H9 (cell line): ENCODE results near the gene DYRK1A. TPM values are rescaled to one million over a fixed set of nuclear protein-coding genes. Genes with fewer than 3 reads are reported as not detected.

Experiments
- DNase-seq: peaks from one replicate; pipeline ENCODE4 v3.0.0-alpha.2; 2017
- H2AFZ ChIP-seq: one replicate; pipeline ENCODE4 v1.6.1; 2013; ENCODE audit warnings: mild to moderate bottlenecking, low read length, control low read depth, moderate library complexity
- H2AK5ac ChIP-seq: 2 replicates; pipeline ENCODE4 v1.6.1; 2013; ENCODE audit warnings: low read length, control low read depth, mixed read lengths; ENCODE audit not compliant: insufficient read length
- H2BK120ac ChIP-seq: one replicate; pipeline ENCODE4 v1.6.1; 2013; ENCODE audit warnings: low read depth, mild to moderate bottlenecking, low read length, control low read depth, inconsistent platforms; ENCODE audit not compliant: poor library complexity, severe bottlenecking
- H2BK12ac ChIP-seq: 2 replicates; pipeline ENCODE4 v1.6.1; 2013; ENCODE audit warnings: low read length, control low read depth, mixed read lengths, low read depth; ENCODE audit not compliant: insufficient read length
- H2BK15ac ChIP-seq: 2 replicates; pipeline ENCODE4 v1.6.1; 2013; ENCODE audit warnings: low read depth, low read length, control low read depth
- H2BK20ac ChIP-seq: one replicate; pipeline ENCODE4 v1.6.1; 2013; ENCODE audit warnings: low read depth, mild to moderate bottlenecking, low read length, control low read depth, inconsistent platforms; ENCODE audit not compliant: poor library complexity, severe bottlenecking
- H2BK5ac ChIP-seq: 2 replicates; pipeline ENCODE4 v1.6.1; 2013; ENCODE audit warnings: low read length, control low read depth, mixed read lengths; ENCODE audit not compliant: insufficient read length
- H3K14ac ChIP-seq: 2 replicates; pipeline ENCODE4 v1.6.1; 2013; ENCODE audit warnings: low read length, control low read depth; ENCODE audit not compliant: insufficient read depth
- H3K18ac ChIP-seq: 2 replicates; pipeline ENCODE4 v1.6.1; 2013; ENCODE audit warnings: low read depth, mild to moderate bottlenecking, mixed read lengths, low read length, control low read depth; ENCODE audit not compliant: insufficient read length
- H3K23ac ChIP-seq: 2 replicates; pipeline ENCODE4 v1.6.1; 2013; ENCODE audit warnings: low read length, control low read depth, mixed read lengths, low read depth; ENCODE audit not compliant: insufficient read length
- H3K23me2 ChIP-seq: 2 replicates; pipeline ENCODE4 v1.6.1; 2013; ENCODE audit warnings: low read depth, mild to moderate bottlenecking, mixed read lengths, low read length, control low read depth; ENCODE audit not compliant: insufficient read length, poor library complexity, severe bottlenecking
- H3K27ac ChIP-seq: 2 replicates; pipeline ENCODE4 v1.5.1; 2013; ENCODE audit warnings: low read length, control low read depth, mixed read lengths, low read depth; ENCODE audit not compliant: insufficient read length
- H3K27me3 ChIP-seq: 2 replicates; pipeline ENCODE4 v1.6.1; 2013; ENCODE audit warnings: low read length, control low read depth, inconsistent platforms; ENCODE audit not compliant: insufficient read depth
- H3K4ac ChIP-seq: 2 replicates; pipeline ENCODE4 v1.6.1; 2013; ENCODE audit warnings: low read depth, mild to moderate bottlenecking, control low read depth, inconsistent platforms, low read length, moderate library complexity
- H3K4me1 ChIP-seq: 2 replicates; pipeline ENCODE4 v1.6.1; 2013; ENCODE audit warnings: low read length, control low read depth, inconsistent platforms; ENCODE audit not compliant: insufficient read depth
- H3K4me2 ChIP-seq: 2 replicates; pipeline ENCODE4 v1.6.1; 2013; ENCODE audit warnings: low read length, control low read depth, mixed read lengths; ENCODE audit not compliant: insufficient read length, insufficient read depth
- H3K56ac ChIP-seq: 2 replicates; pipeline ENCODE4 v1.6.1; 2013; ENCODE audit warnings: low read depth, mild to moderate bottlenecking, mixed read lengths, low read length, control low read depth; ENCODE audit not compliant: insufficient read length
- H3K79me1 ChIP-seq: 2 replicates; pipeline ENCODE4 v1.6.1; 2013; ENCODE audit warnings: low read depth, mild to moderate bottlenecking, moderate library complexity, low read length, control low read depth, inconsistent platforms; ENCODE audit not compliant: insufficient read depth, poor library complexity, severe bottlenecking
- H3K79me2 ChIP-seq: 2 replicates; pipeline ENCODE4 v1.6.1; 2013; ENCODE audit warnings: low read length, control low read depth, inconsistent platforms; ENCODE audit not compliant: insufficient read depth
- H3K9ac ChIP-seq: 2 replicates; pipeline ENCODE4 v1.6.1; 2013; ENCODE audit warnings: low read length, control low read depth, mixed read lengths; ENCODE audit not compliant: insufficient read length; ENCODE audit errors: extremely low read depth
- H3K9me3 ChIP-seq: one replicate; pipeline ENCODE4 v1.6.1; 2013; ENCODE audit warnings: low read depth, low read length, inconsistent platforms; ENCODE audit not compliant: control insufficient read depth
- H3T11ph ChIP-seq: one replicate; pipeline ENCODE4 v1.6.1; 2013; ENCODE audit warnings: mild to moderate bottlenecking, low read length, control low read depth, inconsistent platforms
- H4K20me1 ChIP-seq: one replicate; pipeline ENCODE4 v1.6.1; 2013; ENCODE audit not compliant: control insufficient read depth, insufficient read length, insufficient read depth
- H4K5ac ChIP-seq: 2 replicates; pipeline ENCODE4 v1.6.1; 2013; ENCODE audit warnings: low read depth, mild to moderate bottlenecking, mixed read lengths, low read length, control low read depth; ENCODE audit not compliant: insufficient read length
- H4K8ac ChIP-seq: replicated peaks from 2 replicates; pipeline ENCODE4 v1.6.1; 2013; ENCODE audit warnings: low read length, control low read depth, mixed read lengths, low read depth; ENCODE audit not compliant: insufficient read length
- H4K91ac ChIP-seq: 2 replicates; pipeline ENCODE4 v1.6.1; 2013; ENCODE audit warnings: low read depth, mild to moderate bottlenecking, moderate library complexity, mixed read lengths, low read length, control low read depth; ENCODE audit not compliant: insufficient read length
- H3K27ac Mint-ChIP-seq, 3 experiments: 2 replicates in 2 of 3; 3 replicates in 1 of 3; pipeline ENCODE4 v1.8.0; 2020 to 2021; ENCODE audit warnings: mixed read lengths in 3 of 3, mild to moderate bottlenecking in 1 of 3, moderate library complexity in 1 of 3
- H3K27me3 Mint-ChIP-seq: 2 replicates; pipeline ENCODE4 v1.8.0; 2021; ENCODE audit warnings: low read depth, mild to moderate bottlenecking, moderate library complexity, mixed read lengths
- H3K36me3 Mint-ChIP-seq, 3 experiments: 2 replicates in 2 of 3; 3 replicates in 1 of 3; pipeline ENCODE4 v1.8.0; 2020 to 2021; ENCODE audit warnings: low read depth in 3 of 3, mixed read lengths in 3 of 3; ENCODE audit not compliant: insufficient read depth in 1 of 3
- H3K4me1 Mint-ChIP-seq, 2 experiments: 2 replicates each; pipeline ENCODE4 v1.8.0; 2020; ENCODE audit warnings: mixed read lengths in 2 of 2
- H3K4me3 Mint-ChIP-seq, 2 experiments: 2 replicates in 1 of 2; 3 replicates in 1 of 2; pipeline ENCODE4 v1.8.0; 2020 to 2021; ENCODE audit warnings: mild to moderate bottlenecking in 2 of 2, mixed read lengths in 2 of 2, moderate library complexity in 1 of 2
- H3K9me3 Mint-ChIP-seq, 2 experiments: 2 replicates in 1 of 2; 3 replicates in 1 of 2; pipeline ENCODE4 v1.8.0; 2020; ENCODE audit warnings: mild to moderate bottlenecking in 2 of 2, mixed read lengths in 2 of 2, moderate library complexity in 1 of 2
- WGBS: extraction: QIAGEN DNeasy Blood & Tissue Kit; methylation state at CpG from one replicate; pipeline ENCODE4 v1.1.7; 2013; ENCODE audit warnings: missing lambda C conversion rate, low lambda C conversion rate, mixed read lengths; ENCODE audit not compliant: insufficient read length; ENCODE audit errors: extremely low coverage; 5-methylcytosine and 5-hydroxymethylcytosine counted together
- total RNA-seq: library from RNA; stranded (reverse); gene quantifications from 2 replicates; pipeline ENCODE4 v1.2.1, GENCODE V29; 2021
- TF ChIP-seq, protein P1 (sequence below): fragments of 200-600 bp; sonication (generic); conservative IDR thresholded peaks from 3 replicates; pipeline ENCODE4 v1.8.0; 2021; ENCODE audit warnings: antibody characterized with exemption, mild to moderate bottlenecking

Gene DYRK1A
- total RNA-seq, 1 experiment from 2014 or later, result 73.6 TPM

DNA sequence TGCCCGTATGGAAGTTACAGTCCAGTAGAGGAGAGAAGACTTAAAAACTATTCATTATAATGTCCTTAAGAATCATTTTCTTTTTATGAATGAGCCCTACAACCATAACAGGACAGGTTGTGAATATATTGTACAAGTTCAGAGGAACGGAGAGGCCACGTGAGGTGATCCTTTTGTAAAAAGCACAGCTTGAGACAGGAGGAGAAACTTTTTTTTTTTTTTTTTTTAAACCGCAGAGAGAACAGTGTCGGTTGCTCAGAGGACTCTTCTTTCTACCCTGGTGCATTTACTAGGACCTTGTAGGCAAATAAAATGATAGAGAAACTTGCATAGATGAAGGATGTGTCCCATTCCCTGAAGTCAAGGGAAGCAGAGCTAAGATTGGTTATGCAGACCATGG lies 32.1 kb downstream of the DYRK1A start:
- H3K36me3 Mint-ChIP-seq, result peaks cover 17 to 30% (median 24%) of the 10 kb centered on the region in 3 experiments
- peaks cover 73% of the 10 kb centered on the region; the same call in 1 of the 2 replicates for H3K79me2 ChIP-seq
- H4K5ac ChIP-seq, result no peak overlapping the region
- peak overlapping the region in 2 of 3 experiments; percentile 4 to 54; a peak in 2 of 7 replicates for H3K27ac Mint-ChIP-seq
- H3K27me3 Mint-ChIP-seq, result no peaks in the 10 kb centered on the region
- H3K4ac ChIP-seq, result no peak overlapping the region
- no peak overlapping the region for H3K14ac ChIP-seq
- H4K8ac ChIP-seq, result no peak overlapping the region
- no peak overlapping the region for H4K91ac ChIP-seq
- H3K4me2 ChIP-seq, result no peak overlapping the region
- H3K27me3 ChIP-seq, result no peaks in the 10 kb centered on the region
- H3K23me2 ChIP-seq, result no peaks in the 10 kb centered on the region
- H2AFZ ChIP-seq, result no peak overlapping the region
- no peak overlapping the region for H3K56ac ChIP-seq
- peaks cover 6% of the 10 kb centered on the region; the same call in 1 of the 2 replicates for H3K4me1 ChIP-seq
- H3K9ac ChIP-seq, result no peak overlapping the region
- peaks cover 36 to 42% of the 10 kb centered on the region in 2 experiments for H3K4me1 Mint-ChIP-seq
- no peak overlapping the region for H2BK5ac ChIP-seq
- H2BK120ac ChIP-seq, result no peak overlapping the region
- TF ChIP-seq, protein P1, sequence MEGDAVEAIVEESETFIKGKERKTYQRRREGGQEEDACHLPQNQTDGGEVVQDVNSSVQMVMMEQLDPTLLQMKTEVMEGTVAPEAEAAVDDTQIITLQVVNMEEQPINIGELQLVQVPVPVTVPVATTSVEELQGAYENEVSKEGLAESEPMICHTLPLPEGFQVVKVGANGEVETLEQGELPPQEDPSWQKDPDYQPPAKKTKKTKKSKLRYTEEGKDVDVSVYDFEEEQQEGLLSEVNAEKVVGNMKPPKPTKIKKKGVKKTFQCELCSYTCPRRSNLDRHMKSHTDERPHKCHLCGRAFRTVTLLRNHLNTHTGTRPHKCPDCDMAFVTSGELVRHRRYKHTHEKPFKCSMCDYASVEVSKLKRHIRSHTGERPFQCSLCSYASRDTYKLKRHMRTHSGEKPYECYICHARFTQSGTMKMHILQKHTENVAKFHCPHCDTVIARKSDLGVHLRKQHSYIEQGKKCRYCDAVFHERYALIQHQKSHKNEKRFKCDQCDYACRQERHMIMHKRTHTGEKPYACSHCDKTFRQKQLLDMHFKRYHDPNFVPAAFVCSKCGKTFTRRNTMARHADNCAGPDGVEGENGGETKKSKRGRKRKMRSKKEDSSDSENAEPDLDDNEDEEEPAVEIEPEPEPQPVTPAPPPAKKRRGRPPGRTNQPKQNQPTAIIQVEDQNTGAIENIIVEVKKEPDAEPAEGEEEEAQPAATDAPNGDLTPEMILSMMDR, result no peak
- no peak overlapping the region for H3K27ac ChIP-seq
- H3K79me1 ChIP-seq, result peaks cover 8% of the 10 kb centered on the region
- no peaks in the 10 kb centered on the region for H3K9me3 ChIP-seq
- H3K4me3 Mint-ChIP-seq, result no peak overlapping the region
- no peak overlapping the region for H2BK15ac ChIP-seq
- DNase-seq, result no peak
- H3T11ph ChIP-seq, result no peak overlapping the region
- H3K9me3 Mint-ChIP-seq, result peaks cover 21 to 24% of the 10 kb centered on the region in 2 experiments
- H4K20me1 ChIP-seq, result no peaks in the 10 kb centered on the region
- whole genome bisulfite sequencing, result no CpG with 5 or more reads among the region's 5 CpGs
- no peak overlapping the region for H2BK12ac ChIP-seq
- no peak overlapping the region for H3K23ac ChIP-seq
- H3K18ac ChIP-seq, result no peak overlapping the region
- H2AK5ac ChIP-seq, result no peak overlapping the region
- H2BK20ac ChIP-seq, result no peak overlapping the region
